HepG2 (cell line): ENCODE measurements around the gene GATD1. TPM values are rescaled to one million over a fixed set of nuclear protein-coding genes. Genes with fewer than 3 reads are reported as not detected.
A peak's percentile ranks its signal among the peaks of the same experiment; 100 is the strongest.

Experiments used
- ATF1 ChIP-seq: IDR thresholded peaks from 2 replicates; pipeline ENCODE4 v1.6.1; 2016; ENCODE audit warnings: mild to moderate bottlenecking, control low read depth
- ATM ChIP-seq: fragments of 450-650 bp; IDR thresholded peaks from 2 replicates; pipeline ENCODE4 v1.7.1; 2017; ENCODE audit warnings: mild to moderate bottlenecking, borderline replicate concordance
- FOXO1 ChIP-seq: sonication (generic); formaldehyde crosslinking; IDR thresholded peaks from 2 replicates; pipeline ENCODE4 v1.4.0; 2020; ENCODE audit warnings: missing genetic modification reagents
- IKZF4 ChIP-seq: sonication (generic); formaldehyde crosslinking; IDR thresholded peaks from 2 replicates; pipeline ENCODE4 v1.5.1; 2020; ENCODE audit warnings: borderline replicate concordance, mild to moderate bottlenecking, low read depth, missing genetic modification reagents; ENCODE audit errors: not compliant biosample characterization
- MED1 ChIP-seq: sonication (generic); formaldehyde crosslinking; IDR thresholded peaks from 2 replicates; pipeline ENCODE4 v1.4.0; 2020; ENCODE audit warnings: missing genetic modification reagents
- MIER3 ChIP-seq: IDR thresholded peaks from 2 replicates; pipeline ENCODE4 v1.6.1; 2016; ENCODE audit warnings: missing compliant biosample characterization, borderline replicate concordance
- NFIB ChIP-seq: sonication (generic); formaldehyde crosslinking; IDR thresholded peaks from 2 replicates; pipeline ENCODE4 v1.9.0; 2021; ENCODE audit warnings: missing genetic modification reagents, mild to moderate bottlenecking, borderline replicate concordance
- RAD21 ChIP-seq: fragments of 450-650 bp; formaldehyde crosslinking; IDR thresholded peaks from 2 replicates; pipeline ENCODE4 v1.5.0; 2020; ENCODE audit warnings: mild to moderate bottlenecking
- ZBTB42 ChIP-seq: sonication (generic); formaldehyde crosslinking; IDR thresholded peaks from 2 replicates; pipeline ENCODE4 v1.5.0; 2020; ENCODE audit warnings: mild to moderate bottlenecking, missing genetic modification reagents
- ZNF207 ChIP-seq: fragments of 450-650 bp; IDR thresholded peaks from 2 replicates; pipeline ENCODE4 v1.6.1; 2016; ENCODE audit warnings: antibody characterized with exemption, borderline replicate concordance
- ZNF670 ChIP-seq: sonication (generic); formaldehyde crosslinking; IDR thresholded peaks from 2 replicates; pipeline ENCODE4 v1.8.0; 2022; ENCODE audit warnings: mild to moderate bottlenecking, missing genetic modification reagents, borderline replicate concordance
- ZNF773 ChIP-seq: sonication (generic); formaldehyde crosslinking; IDR thresholded peaks from 2 replicates; pipeline ENCODE4 v1.4.0; 2020; ENCODE audit warnings: missing genetic modification reagents, borderline replicate concordance
- ZNF850 ChIP-seq: sonication (generic); formaldehyde crosslinking; conservative IDR thresholded peaks from 2 replicates; pipeline ENCODE4 v1.9.0; 2021; ENCODE audit warnings: mild to moderate bottlenecking, missing genetic modification reagents
- ZNF891 ChIP-seq: sonication (generic); formaldehyde crosslinking; IDR thresholded peaks from 2 replicates; pipeline ENCODE4 v1.5.0; 2020; ENCODE audit warnings: mild to moderate bottlenecking, missing genetic modification reagents
- ZSCAN29 ChIP-seq: sonication (generic); formaldehyde crosslinking; conservative IDR thresholded peaks from 2 replicates; pipeline ENCODE4 v1.4.0; 2020; ENCODE audit warnings: mild to moderate bottlenecking, missing genetic modification reagents
- polyA plus RNA-seq, 8 experiments: library from polyadenylated mRNA; depleted of rRNA in 3 of 8; stranded (reverse) in 7 of 8; unstranded in 1 of 8; fragments of >200 nt; fragmentation: Illumina TruSeq in 4 of 8; extraction: Trizol in 4 of 8; gene quantifications; 2 replicates each; pipeline versions ENCODE4 v1.2.1 to v1.2.3, GENCODE V29; 2011 to 2016; ENCODE audit warnings: low read depth in 4 of 8, missing spikeins in 1 of 8, mixed read lengths in 1 of 8; ENCODE audit not compliant: insufficient read depth in 1 of 8
- total RNA-seq, 5 experiments: library from RNA; depleted of rRNA; stranded (reverse); fragments of >200 nt; fragmentation: Illumina TruSeq; extraction: Trizol; gene quantifications; 2 replicates each; pipeline ENCODE4 v1.2.3, GENCODE V29; 2016; ENCODE audit warnings: low read depth in 1 of 5
- TF ChIP-seq, protein P1 (sequence below): IDR thresholded peaks from 2 replicates; pipeline ENCODE4 v1.4.0; 2020; ENCODE audit warnings: mild to moderate bottlenecking, missing genetic modification reagents
- TF ChIP-seq, protein P2 (sequence below): sonication (generic); formaldehyde crosslinking; IDR thresholded peaks from 2 replicates; pipeline ENCODE4 v1.4.0; 2020; ENCODE audit warnings: mild to moderate bottlenecking, missing genetic modification reagents
- TF ChIP-seq, protein P3 (sequence below): IDR thresholded peaks from 2 replicates; pipeline ENCODE4 v1.6.1; 2016; ENCODE audit warnings: low read depth, borderline replicate concordance

Gene GATD1
- total and polyA plus RNA-seq, 2 of the 13 experiments (the other 11 are each of a cell fraction or from before 2014, with no cell fraction given): 31.3 to 60.5 TPM

DNA sequence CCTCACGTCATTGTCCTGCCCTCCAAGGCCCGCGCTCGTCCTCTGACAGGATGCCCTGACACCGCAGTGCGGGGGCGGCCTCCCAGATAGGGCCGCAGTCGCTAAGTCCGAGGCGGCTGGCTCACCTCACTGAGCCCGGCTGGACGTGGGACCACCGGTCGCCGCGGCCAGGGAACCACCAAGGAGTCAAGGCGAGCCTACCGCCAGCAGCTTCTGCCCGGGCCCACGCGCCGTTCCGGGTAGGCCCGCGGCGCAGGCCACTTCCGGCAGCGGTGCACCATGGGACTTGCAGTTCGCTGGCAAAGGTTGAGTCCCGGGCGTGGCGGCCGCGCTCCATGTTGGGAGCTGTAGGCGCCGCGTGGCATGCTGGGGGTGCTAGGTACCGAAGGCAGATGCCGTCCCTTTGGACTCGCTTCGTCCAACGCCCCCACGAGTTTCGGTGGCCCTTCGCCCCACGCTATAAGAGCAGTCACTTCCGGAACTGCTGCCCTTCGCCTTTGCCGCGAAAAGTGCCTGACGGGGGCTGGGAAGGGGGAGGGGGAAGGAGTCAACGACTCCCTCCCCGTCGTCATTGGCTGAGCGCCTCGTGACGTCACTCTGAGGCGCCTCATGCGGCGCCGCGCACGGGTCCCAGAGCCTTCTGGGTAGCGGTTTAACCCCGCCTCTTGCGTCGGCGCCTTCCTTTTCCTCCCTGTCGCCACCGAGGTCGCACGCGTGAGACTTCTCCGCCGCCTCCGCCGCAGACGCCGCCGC is 32.2 kb upstream of the GATD1 start, which contains the start of gene RPLP2 (continued):
- TF ChIP-seq ZBTB42 (CRISPR knock-in tag): peak; percentile 87; the same call in 1 of the 2 replicates
- TF ChIP-seq, protein P1, sequence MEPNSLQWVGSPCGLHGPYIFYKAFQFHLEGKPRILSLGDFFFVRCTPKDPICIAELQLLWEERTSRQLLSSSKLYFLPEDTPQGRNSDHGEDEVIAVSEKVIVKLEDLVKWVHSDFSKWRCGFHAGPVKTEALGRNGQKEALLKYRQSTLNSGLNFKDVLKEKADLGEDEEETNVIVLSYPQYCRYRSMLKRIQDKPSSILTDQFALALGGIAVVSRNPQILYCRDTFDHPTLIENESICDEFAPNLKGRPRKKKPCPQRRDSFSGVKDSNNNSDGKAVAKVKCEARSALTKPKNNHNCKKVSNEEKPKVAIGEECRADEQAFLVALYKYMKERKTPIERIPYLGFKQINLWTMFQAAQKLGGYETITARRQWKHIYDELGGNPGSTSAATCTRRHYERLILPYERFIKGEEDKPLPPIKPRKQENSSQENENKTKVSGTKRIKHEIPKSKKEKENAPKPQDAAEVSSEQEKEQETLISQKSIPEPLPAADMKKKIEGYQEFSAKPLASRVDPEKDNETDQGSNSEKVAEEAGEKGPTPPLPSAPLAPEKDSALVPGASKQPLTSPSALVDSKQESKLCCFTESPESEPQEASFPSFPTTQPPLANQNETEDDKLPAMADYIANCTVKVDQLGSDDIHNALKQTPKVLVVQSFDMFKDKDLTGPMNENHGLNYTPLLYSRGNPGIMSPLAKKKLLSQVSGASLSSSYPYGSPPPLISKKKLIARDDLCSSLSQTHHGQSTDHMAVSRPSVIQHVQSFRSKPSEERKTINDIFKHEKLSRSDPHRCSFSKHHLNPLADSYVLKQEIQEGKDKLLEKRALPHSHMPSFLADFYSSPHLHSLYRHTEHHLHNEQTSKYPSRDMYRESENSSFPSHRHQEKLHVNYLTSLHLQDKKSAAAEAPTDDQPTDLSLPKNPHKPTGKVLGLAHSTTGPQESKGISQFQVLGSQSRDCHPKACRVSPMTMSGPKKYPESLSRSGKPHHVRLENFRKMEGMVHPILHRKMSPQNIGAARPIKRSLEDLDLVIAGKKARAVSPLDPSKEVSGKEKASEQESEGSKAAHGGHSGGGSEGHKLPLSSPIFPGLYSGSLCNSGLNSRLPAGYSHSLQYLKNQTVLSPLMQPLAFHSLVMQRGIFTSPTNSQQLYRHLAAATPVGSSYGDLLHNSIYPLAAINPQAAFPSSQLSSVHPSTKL (CRISPR knock-in tag): peak; percentile 7
- TF ChIP-seq MED1 (CRISPR knock-in tag): peak; percentile 68
- TF ChIP-seq ZNF670: peak; percentile 94; the same call in 1 of the 2 replicates
- TF ChIP-seq, protein P2, sequence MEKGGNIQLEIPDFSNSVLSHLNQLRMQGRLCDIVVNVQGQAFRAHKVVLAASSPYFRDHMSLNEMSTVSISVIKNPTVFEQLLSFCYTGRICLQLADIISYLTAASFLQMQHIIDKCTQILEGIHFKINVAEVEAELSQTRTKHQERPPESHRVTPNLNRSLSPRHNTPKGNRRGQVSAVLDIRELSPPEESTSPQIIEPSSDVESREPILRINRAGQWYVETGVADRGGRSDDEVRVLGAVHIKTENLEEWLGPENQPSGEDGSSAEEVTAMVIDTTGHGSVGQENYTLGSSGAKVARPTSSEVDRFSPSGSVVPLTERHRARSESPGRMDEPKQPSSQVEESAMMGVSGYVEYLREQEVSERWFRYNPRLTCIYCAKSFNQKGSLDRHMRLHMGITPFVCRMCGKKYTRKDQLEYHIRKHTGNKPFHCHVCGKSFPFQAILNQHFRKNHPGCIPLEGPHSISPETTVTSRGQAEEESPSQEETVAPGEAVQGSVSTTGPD (CRISPR knock-in tag): no peak
- no peak for TF ChIP-seq NFIB (CRISPR knock-in tag)
- peak; percentile 71 for TF ChIP-seq ZNF891 (CRISPR knock-in tag)
- TF ChIP-seq ATF1 (CRISPR knock-in tag): peak; percentile 98
- TF ChIP-seq IKZF4 (CRISPR knock-in tag): peak; percentile 87
- peak; percentile 18; the same call in 1 of the 2 replicates for TF ChIP-seq RAD21
- peak; percentile 79; the same call in 1 of the 2 replicates for TF ChIP-seq ZNF773
- no peak for TF ChIP-seq ZNF207
- peak; percentile 37; the same call in 1 of the 2 replicates for TF ChIP-seq FOXO1
- peak; percentile 94; the same call in 1 of the 2 replicates for TF ChIP-seq ZNF850
- TF ChIP-seq, protein P3, sequence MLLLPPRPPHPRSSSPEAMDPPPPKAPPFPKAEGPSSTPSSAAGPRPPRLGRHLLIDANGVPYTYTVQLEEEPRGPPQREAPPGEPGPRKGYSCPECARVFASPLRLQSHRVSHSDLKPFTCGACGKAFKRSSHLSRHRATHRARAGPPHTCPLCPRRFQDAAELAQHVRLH (CRISPR knock-in tag): peak; percentile 76; the same call in 1 of the 2 replicates
- TF ChIP-seq MIER3 (CRISPR knock-in tag): no peak
- TF ChIP-seq ATM: no peak
- TF ChIP-seq ZSCAN29 (CRISPR knock-in tag): no peak; the same call in 1 of the 2 replicates
